AG04450 (cell line): ENCODE data around the gene REEP5. TPM values are rescaled to one million over a fixed set of nuclear protein-coding genes. Genes with fewer than 3 reads are reported as not detected.

Experiments used
- CTCF ChIA-PET: fragments of 300-600, 350-600 bp; formaldehyde crosslinking; extraction: SDS; loops from one replicate; lab custom pipeline; 2022; ENCODE audit warnings: antibody characterized with exemption, inconsistent platforms; lab: Charles Lee
- POLR2A ChIA-PET: fragments of 350-600 bp; formaldehyde crosslinking; extraction: SDS; loops from one replicate; lab custom pipeline; 2021; ENCODE audit warnings: antibody characterized with exemption, inconsistent platforms; lab: Yijun Ruan, JAX
- DNase-seq: peaks from one replicate; pipeline ENCODE4 v3.0.0-alpha.2; 2011; ENCODE audit warnings: low read depth, low spot score
- H3K27ac ChIP-seq: one replicate; pipeline ENCODE4 v1.5.1; 2012; ENCODE audit warnings: low read depth, low read length, control low read depth
- H3K27me3 ChIP-seq: one replicate; pipeline ENCODE4 v1.6.0; 2012; ENCODE audit warnings: low read length; ENCODE audit not compliant: control insufficient read depth, insufficient read depth
- H3K4me3 ChIP-seq: 2 replicates; pipeline ENCODE4 v1.5.1; 2011; ENCODE audit warnings: mild to moderate bottlenecking, low read depth, low read length, control low read depth
- H3K9me3 ChIP-seq: 2 replicates; pipeline ENCODE4 v1.5.1; 2012; ENCODE audit warnings: low read length; ENCODE audit not compliant: control insufficient read depth, insufficient read depth
- CTCF ChIP-seq: IDR thresholded peaks from 2 replicates; pipeline ENCODE4 v1.5.1; 2011; ENCODE audit warnings: low read depth, low read length, control low read depth, inconsistent platforms
- polyA plus RNA-seq: library from polyadenylated mRNA; depleted of rRNA; stranded (reverse); fragments of >200 nt; gene quantifications from 2 replicates; pipeline ENCODE4 v1.2.3, GENCODE V29; 2011

REEP5 gene
- polyA plus RNA-seq, 1 experiment: 163 TPM

GRCh38 chr5:112918679-112919078 is 3.3 kb downstream of the REEP5 start:
- DNase-seq: no peak
- CTCF ChIA-PET: interaction anchor here (1.2 kb wide), 1 partner anchor 687 kb away, joined by 3 read pairs; no protein-coding TSS in a partner anchor
- Histone ChIP-seq H3K27ac (no peak overlapping the region), H3K9me3 (no peaks in the 10 kb centered on the region; the same call in 1 of the 2 replicates), H3K4me3 (no peak overlapping the region), H3K27me3 (no peaks in the 10 kb centered on the region)
- no peak for TF ChIP-seq CTCF
- POLR2A ChIA-PET: no interaction called here

GRCh38 chr5:112918136-112918535 is 3.9 kb downstream of the REEP5 start:
- Histone ChIP-seq H3K4me3 (no peak overlapping the region), H3K27ac (no peak overlapping the region), H3K27me3 (no peaks in the 10 kb centered on the region), H3K9me3 (no peaks in the 10 kb centered on the region; the same call in 1 of the 2 replicates)
- no peak for DNase-seq
- no peak for TF ChIP-seq CTCF
- CTCF ChIA-PET: interaction anchor here (1.2 kb wide), 1 partner anchor 688 kb away, joined by 3 read pairs; no protein-coding TSS in a partner anchor
- POLR2A ChIA-PET: no interaction called here

- no peaks in the 10 kb centered on the region; the same call in 1 of the 2 replicates for H3K9me3 ChIP-seq
- ChIA-PET POLR2A (no interaction called here), CTCF (interaction anchor here (1.2 kb wide), 1 partner anchor 688 kb away, joined by 3 read pairs; no protein-coding TSS in a partner anchor)
- DNase-seq: no peak
- TF ChIP-seq CTCF: 0 out of 2 replicates have a peak, but pooled peaks have one; percentile 26
- no peaks in the 10 kb centered on the region for H3K27me3 ChIP-seq
- H3K27ac ChIP-seq: no peak overlapping the region
- H3K4me3 ChIP-seq: no peak overlapping the region
Observed at GRCh38 chr5:112917453-112917995, 4.5 kb downstream of the REEP5 start.

GRCh38 chr5:112915831-112916230 is 6.2 kb downstream of the REEP5 start:
- POLR2A ChIA-PET: no interaction called here
- DNase-seq: no peak
- no peak overlapping the region for H3K27ac ChIP-seq
- CTCF ChIA-PET: interaction anchor here (2.2 kb wide), 1 partner anchor 81 kb away, joined by 10 read pairs; no protein-coding TSS in a partner anchor
- TF ChIP-seq CTCF: no peak
- no peaks in the 10 kb centered on the region for H3K27me3 ChIP-seq
- no peaks in the 10 kb centered on the region for H3K9me3 ChIP-seq
- no peak overlapping the region for H3K4me3 ChIP-seq

- CTCF ChIA-PET: interaction anchor here (2.2 kb wide), 1 partner anchor 82 kb away, joined by 10 read pairs; no protein-coding TSS in a partner anchor
- DNase-seq: no peak
- H3K9me3 ChIP-seq: no peaks in the 10 kb centered on the region
- TF ChIP-seq CTCF: no peak
- POLR2A ChIA-PET: interaction anchor here (0.6 kb wide), 2 partner anchors 49 to 252 kb away, joined by 3 read pairs; no protein-coding TSS in a partner anchor
- H3K27me3 ChIP-seq: no peaks in the 10 kb centered on the region
- no peak overlapping the region for H3K4me3 ChIP-seq
- no peak overlapping the region for H3K27ac ChIP-seq
Observed at GRCh38 chr5:112914584-112914983, 7.4 kb downstream of the REEP5 start.
